GM21619 (cell line): ENCODE measurements around the gene GFRA3.

Experiments used
- ATAC-seq: cut with Tn5 transposase; IDR thresholded peaks from one replicate; pipeline ENCODE4 v1.9.1; 2021; ENCODE audit not compliant: unreplicated experiment

The GFRA3 gene

DNA sequence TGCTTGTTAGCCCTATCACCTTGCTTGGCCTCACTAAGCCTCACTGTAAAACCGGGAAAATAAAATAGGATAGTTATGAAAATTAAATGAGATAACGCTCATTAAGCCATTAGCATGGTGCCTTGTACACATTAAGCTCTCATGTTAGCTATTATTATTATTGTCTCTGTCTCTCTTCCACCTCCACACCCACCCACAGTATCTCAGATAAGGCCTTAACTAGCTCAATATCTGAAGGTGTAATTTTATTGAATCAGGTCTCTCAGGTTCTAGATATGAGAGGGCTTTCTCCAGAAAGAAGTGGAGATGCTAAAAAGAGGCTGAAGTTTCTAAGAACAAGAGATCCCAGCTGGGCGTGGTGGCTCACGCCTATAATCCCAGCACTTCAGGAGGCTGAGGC is 27.6 kb downstream of the GFRA3 start:
- no peak for ATAC-seq

DNA sequence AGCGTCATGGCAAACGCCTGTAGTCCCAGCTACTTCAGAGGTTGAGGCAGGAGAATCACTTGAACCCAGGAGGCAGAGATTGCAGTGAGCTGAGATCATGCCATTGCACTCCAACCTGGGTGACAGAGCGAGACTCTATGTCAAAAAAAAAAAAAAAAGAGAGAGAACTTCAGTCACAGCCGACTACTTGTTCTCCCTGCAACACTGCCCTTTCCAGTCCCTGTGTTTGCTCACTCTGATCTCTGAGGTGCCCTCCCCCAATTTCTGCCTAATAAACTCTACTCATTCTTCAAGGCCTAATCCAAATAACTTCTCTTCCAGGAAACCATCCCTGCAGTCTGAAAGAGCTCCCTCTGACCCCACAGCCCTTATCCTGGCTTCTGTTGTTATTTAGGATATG is 28.1 kb downstream of the GFRA3 start:
- no peak for ATAC-seq

DNA sequence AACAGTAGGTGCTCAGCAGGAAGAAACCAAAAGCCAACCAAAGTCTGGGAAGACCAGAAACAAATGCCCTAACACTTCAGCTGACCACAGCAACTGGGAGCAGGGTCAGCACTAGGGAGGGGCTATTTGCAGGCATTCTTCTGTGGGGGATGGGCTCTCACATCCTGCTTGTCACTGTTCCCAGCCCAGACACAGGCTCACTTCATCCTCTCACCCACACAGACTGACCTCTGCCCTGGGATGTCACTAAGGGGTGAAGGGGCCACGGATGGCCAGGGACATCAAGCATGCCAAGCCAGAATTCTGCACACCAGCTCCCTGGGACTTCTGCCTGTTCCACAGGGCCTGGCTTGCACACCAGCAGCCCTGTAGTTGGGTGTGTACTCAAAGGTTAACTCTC is 28.7 kb downstream of the GFRA3 start:
- no peak for ATAC-seq

DNA sequence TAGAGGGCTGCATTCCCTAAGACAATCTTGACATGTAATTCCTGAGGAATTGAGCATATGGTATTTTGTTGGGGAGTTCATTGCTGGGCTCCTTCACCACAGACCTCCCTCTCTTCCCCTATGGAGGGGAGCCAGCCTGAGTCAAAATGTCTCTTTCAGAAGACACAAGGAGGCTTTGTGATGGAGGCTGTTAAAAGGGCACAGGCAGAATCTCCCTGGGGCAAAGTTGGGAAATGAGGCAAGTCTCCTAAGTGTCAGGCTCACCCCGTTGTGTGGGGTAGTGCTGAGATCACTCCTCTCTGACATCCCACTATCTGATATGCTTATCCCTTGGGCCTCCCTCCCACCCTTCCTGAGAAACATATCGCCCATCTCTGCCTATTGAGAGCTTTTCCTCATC is 30.6 kb downstream of the GFRA3 start:
- no peak for ATAC-seq

DNA sequence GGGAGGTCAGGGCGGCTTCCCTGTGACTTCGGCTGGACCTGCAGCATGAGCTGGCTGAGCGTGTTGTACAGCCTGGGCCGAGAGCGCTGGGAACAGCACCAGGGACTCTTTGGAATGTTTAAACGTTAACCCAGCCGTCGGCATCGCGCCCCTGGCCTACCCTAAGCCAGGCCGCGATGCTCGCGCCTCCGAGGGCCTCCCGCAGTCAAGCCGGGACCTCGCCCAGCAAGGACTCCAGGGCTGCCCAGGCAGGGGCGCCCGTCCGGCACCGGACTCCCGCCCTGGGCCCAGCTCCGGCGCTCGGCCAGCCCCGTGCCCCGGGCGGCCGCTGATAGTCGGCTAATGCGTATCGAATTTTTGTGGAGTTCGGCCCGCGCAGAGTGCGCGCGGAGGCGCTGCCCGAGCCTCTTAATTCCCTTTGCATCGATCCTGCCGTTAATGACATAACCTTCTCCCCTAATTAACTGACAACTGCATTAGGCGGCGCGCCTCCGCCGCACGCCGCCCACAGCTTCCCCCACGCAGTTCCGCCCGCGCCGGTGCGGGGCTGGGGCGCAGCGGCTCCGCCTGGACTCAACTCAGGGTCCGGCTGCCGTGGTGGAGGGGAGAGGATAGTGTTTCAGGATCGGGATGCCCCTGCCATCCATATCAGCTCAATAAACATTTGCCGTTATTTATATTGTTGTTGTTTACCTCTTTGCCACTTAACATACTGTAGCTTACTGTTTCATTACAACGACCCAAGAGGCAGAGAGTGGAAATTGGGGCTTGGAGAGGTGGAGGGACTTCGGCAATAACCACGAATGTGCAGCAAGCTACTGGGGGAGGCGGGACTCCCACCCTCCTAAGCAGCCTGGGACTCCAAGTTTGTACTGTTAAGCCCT is 32.5 kb downstream of the GFRA3 start:
- ATAC-seq = no peak

DNA sequence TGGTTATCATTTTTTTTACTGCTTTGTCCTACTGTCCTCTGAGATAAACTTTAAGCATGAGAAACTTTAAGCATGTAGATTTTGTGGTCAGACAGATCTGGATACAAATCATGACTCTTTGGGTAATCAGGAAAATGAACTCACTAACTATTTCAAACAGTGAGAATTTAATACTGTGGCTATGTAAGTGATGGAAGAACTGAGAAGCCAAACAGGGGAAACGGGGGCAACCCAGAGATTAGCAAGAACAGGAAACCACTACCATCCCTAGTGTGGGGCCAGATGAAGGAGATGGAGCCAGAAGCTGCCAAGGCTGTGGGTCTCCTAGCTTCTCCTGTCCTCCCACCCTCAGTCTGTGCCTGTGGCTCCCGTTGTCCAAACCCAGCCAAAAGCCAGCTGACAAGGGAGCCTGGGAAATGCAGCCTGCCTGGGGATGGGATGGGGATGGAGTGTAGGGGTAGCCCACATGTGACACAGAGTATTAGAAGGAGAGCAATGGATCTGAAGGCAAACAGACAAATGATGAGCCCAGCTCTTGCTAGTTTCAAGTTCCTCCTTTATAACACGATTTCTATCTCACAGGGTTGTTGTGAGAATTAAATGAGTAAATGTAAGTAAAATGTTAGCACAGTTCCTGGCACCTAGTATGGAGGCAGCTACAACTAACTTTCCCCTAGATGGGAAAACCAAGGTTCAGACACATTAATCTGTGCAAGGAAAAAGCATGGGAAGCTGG is 33.6 kb downstream of the GFRA3 start:
- no peak for ATAC-seq

DNA sequence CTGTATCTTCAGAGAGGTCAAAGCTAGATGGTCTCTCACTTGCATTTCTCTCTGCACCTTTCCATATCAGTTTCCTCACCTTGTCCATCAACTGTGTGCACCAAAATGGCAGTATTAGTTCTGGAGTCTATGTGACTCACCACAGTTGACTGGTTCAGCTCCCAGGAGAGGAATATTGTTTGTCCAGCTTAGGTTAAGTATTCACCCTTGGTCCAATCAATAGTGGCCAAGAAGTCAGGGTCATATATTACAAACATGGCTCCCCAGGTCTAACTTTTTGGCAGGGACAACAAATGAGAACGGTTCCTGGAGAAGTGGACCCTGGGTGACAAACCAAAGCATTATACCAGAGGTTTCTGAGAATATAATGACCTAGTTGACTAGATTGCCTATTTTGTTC is 36.4 kb downstream of the GFRA3 start:
- no peak for ATAC-seq

DNA sequence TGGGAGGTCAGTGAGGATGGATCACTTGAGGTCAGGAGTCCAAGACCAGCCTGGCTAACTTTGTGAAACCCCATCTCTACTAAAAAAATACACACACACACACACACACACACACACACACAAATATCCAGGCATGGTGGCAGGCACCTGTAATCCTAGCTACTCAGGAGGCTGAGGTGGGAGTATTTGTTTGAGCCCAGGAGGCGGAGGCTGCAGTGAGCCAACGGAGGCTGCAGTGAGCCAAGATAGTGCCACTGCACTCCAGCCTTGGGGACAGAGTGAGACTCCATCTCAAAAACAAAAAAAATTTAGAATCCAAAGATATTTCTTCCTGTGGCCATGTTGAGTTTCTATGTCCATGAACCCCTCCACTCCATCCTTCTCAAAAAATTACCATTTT is 39.8 kb downstream of the GFRA3 start:
- ATAC-seq = no peak

DNA sequence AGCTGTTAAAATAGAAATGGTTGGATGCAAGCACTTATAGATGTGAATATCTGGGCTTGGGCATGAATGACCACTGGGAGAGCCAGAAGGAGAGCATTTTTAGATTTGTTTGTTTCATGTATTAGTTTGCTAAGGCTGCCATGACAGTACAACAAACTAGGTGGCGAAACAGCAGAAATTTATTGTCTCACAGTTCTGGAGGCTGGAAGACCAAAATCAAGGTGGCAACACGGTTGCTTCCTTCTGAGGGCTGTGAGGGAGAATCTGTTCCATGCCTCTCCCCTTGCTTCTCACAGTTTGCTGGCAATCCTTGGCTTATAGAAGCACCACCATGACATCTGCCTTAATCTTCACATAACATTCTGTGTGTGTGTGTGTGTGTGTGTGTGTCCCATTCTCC is 41.1 kb downstream of the GFRA3 start:
- no peak for ATAC-seq

DNA sequence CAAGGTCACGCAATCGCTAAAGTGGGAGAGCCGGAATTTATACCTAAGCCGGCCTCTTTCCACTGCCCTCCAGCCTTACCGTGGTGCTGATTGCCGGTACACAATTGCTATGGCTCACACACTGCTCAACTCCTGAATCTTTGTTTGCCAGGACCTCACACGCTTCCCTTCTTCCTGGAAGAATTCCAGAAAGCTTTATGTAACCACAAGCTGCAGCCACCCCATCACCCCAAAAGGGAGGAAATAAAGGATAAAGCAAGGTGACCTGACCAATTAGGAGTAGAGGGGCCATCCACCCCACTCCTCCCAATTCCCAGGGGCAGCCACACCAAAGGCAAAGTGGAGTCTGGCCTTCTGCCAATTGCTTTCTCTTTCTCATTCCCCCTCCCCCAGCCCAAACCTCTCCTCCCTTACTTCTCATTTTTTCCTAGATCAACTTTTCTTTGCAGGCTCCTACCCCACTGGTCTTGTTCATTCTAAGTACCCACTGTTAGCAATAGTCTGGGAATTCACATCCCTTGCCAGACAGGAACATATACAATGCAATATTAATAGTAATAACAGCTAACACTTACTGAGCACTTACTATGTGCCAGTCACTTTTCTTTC is 43.3 kb downstream of the GFRA3 start:
- no peak for ATAC-seq

DNA sequence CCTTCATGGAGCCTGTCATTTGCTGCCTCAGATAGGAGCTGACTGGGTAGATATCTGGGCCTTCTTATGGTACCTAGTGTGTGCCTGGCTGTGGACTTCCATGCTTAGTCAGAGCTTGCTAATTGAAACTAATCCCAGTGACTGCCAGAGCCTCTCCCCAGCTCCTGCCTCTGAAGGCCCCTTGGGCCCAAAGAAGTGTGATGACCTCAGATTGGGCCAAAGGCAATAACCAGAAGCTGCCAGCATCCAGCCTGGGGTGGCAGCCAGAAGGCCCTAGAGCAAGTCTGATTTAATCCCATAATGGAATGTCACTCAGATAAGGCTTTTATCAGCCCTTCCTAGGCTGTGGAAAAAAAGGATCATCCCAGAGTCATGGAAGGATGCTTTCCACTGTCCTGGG is 44.2 kb downstream of the GFRA3 start:
- ATAC-seq = no peak

DNA sequence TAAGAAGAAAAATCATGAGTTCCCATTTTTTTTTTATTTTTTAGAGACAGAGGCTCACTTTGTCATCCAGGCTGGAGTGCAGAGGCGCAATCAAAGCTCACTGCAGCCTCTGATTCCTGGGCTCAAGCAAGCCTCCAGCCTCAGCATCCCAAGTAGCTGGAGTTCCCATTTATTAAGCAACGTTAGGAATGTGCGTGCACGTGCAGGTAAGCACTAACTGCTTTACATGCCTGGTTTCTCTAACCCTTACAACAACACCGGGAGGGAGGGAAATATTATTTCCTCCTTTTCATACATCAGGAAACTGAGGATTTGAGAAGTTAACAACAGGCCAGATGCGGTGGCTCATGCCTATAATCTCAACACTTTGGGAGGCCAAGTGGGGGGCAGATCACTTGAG is 45.0 kb downstream of the GFRA3 start:
- ATAC-seq = no peak

DNA sequence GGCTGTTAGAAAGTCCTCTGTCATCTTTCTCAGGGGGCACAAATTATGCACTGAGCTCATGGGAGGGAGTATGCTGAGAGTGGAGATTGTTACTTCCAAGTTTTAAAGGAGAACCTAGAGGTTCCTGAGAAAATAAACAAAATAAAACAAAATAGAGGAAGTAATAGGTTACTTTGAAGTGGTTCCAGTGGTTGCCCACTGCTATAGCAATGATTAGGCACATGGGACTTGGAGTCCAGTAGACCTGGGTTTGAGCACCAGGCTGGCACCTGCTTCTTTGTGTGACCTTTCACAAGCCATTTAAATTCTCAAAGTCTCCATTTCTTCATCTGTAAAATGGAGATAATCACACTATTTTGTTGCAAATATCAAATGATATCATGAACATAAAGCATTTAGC is 47.5 kb downstream of the GFRA3 start:
- ATAC-seq = no peak

DNA sequence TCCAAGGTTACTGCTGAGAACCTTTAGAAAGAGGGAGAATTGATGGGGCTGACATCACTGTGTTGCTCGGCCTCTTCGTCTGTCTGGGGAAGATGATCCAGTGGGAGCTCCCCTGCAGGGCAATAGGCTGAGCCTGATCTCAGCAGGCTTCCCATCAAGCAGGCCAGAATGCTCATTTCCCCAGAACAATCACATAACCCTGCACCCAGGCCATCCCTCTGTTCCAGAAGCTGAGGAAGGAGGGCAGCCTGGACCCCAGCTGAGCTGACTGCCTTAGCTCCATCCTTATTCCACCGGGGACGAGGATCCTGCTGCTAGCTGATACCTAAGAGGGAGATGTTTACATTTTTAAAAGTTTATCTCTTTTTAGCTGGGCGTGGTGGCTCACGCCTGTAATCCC is 49.7 kb downstream of the GFRA3 start:
- no peak for ATAC-seq

DNA sequence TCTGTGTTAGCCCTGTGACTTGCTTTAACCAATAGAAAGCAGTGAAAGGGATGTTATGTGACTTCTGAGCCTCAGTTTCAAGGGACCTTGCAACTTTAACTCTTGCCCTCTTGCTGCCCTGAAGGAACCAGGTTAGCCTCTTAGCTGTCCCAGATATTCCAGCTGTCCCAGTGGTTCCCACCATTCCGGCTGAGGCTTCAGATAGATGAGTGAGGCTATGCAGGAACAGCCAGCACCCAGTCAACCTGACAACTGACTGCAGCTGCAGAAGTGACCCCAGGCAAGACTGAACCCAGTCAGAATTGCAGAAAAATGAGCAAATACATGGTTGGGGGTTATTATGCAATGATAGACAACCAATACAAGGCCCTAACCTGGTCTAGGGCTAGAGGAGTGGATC is 50.9 kb downstream of the GFRA3 start:
- no peak for ATAC-seq

DNA sequence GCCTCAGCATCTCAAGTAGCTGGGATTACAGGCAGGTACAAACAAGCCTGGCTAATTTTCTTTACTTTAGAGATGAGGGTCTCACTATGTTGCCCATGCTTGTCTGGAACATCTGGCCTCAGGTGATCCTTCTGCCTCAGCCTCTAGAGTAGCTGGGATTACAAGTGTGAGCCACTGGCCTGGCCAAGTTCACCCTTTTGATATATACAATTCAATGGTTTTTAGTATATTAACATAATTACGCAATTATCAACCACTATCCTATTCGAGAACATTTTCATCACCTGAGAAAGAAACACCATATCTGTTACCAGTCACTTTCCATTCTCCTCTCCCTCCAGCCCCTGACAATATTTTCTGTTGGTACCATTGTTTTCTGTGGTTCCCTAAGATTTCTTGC is 57.6 kb downstream of the GFRA3 start:
- ATAC-seq = no peak

DNA sequence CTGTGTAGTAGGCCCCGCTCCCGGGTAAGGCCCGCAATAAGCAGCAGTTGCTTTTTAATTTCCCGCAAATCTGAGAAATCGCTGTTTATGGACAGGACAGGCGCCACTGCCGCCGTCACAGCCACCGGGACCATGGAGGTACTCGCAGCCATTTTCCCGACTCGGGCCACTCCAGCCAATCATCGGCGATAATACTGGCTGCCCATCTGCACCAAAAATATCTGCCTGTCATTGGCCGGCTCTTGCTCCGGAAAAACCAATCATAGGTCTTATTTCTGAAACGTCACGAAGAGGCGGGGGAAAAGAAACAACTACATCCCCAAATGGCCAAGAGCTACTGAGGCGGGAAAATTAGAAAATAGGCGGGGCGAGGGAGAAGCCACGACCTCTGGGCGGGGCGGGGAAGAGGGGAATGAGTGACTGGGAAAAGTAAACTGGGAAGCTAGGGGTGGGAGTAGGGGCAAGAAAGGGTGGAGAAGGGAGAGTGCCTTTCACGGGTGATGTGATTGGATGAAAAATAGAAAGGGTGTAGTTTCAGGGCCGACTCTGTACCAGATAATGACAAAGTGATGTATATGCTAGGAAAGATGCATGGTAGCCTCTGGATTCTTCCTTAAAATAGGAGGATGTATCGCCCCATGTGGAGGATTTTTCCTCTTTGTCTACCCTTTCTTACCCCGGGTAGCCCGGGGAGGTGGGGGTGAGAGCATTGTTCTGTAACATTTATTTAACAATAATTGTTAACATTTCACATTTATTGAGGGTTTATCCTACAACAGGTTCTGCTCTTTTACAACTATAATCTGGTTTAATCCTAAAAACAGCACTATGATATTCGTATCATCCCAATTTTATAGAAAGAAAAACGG is 61.0 kb downstream of the GFRA3 start, which contains the start of gene CDC23:
Gene CDC23 (minus strand): TSS at position 163 of the 869 bp plus-strand sequence. CDS start 11 bp downstream, at position 152.
- peak; percentile 95 for ATAC-seq

DNA sequence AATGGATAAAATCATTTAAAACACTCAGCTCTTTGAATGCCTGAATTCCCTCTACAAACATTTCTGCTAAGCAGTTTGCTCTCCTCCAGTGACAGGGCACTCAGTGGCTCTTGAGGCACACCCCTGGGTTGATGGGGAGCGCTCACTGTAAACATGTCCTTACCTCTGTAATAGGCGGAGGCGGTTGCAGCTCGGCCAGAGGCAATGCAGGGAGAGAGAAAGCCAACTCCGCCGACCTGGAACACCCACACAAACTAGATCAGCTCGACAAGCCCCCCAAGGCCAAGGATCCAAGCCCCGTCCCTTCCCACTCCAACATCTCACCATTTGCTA is 61.6 kb downstream of the GFRA3 start:
- ATAC-seq = peak; percentile 2

DNA sequence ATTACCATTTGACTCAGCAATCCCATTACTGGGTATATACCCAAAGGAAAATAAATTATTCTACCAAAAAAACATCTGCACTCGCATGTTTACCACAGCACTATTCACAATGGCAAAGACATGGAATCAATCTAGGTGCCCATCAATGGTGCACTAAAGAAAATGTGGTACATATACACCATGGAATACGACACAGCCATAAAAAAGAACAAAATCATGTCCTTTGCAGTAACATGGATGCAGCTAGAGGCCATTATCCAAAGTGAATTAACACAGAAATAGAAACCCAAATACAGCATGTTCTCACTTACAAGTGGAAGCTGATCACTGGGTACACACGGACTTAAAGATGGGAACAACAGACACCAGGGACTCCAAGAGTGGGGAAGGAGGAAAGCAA is 63.4 kb downstream of the GFRA3 start:
- ATAC-seq = no peak
